NCI-H2081 treated with DMSO at 0.1 percent for 48 hours (cell line): Measurements from ENCODE around the gene LAMA3.

ENCODE experiments used
- DNase-seq: peaks from one replicate; lab custom pipeline; 2025; lab: John Stamatoyannopoulos, UW

The LAMA3 gene

GRCh38 chr18:23689031-23689615, at the start of gene LAMA3:
LAMA3 (plus strand) TSS chr18:23689453; CDS start chr18:23689684, 231 bp downstream.
- no peak for DNase-seq

- no peak for DNase-seq
Observed at GRCh38 chr18:23640052-23640451, 49.2 kb upstream of the LAMA3 start.

GRCh38 chr18:23641143-23641720, 48.0 kb upstream of the LAMA3 start:
- DNase-seq, result no peak

- no peak for DNase-seq
Observed at GRCh38 chr18:23641937-23642666, 47.2 kb upstream of the LAMA3 start.

DNA sequence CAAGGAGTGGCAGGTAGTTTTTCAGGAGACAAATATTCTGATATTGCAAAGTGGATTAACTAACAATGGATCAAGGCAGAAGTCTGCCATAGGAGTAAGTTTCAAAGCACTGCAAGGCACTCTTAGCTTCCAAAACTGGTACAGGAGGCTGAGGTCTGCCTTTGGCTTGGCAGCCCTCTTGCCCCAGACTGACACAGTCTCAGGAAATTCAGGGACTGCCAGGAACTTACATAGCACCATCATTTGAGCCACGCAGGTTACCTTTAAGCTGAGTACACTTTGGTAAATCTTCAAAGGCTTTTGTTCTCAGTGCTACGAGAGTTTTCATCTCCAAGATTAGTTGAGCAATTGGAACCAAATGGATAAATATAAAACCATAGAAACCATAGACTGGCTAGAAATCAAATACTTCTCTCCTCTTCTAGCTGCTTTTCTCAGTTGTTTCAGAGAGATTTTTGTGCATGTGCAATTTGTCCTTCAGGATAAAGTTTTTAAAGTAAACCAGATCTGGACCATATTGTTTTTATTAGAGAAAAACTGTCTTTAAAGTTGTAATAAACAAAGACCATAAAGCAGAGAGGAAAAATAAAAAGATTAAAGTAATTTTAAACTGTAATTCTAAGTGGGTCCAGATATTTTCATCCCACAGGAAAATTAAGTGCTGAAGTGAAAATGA, 45.3 kb upstream of the LAMA3 start:
- no peak for DNase-seq

GRCh38 chr18:23645568-23646175, 43.6 kb upstream of the LAMA3 start:
- no peak for DNase-seq

DNA sequence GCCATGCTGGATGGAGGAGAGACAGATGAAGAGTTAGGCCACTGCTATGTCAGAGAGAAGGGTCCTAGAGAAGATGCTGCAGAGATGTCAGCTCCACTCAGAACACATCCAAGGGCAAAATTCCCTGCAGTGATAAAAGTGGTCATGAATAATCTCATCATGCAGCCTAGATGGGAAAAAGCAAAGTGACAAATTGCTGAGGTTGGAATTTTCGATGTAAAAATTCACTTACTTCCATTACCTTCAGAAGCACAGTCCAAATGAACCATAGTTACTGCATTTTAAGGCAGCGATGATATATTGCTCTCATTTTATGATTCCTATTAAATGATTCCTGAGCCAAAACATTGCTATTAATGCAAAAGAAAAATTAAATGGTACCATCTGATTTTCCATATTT, 43.0 kb upstream of the LAMA3 start:
- no peak for DNase-seq

DNA sequence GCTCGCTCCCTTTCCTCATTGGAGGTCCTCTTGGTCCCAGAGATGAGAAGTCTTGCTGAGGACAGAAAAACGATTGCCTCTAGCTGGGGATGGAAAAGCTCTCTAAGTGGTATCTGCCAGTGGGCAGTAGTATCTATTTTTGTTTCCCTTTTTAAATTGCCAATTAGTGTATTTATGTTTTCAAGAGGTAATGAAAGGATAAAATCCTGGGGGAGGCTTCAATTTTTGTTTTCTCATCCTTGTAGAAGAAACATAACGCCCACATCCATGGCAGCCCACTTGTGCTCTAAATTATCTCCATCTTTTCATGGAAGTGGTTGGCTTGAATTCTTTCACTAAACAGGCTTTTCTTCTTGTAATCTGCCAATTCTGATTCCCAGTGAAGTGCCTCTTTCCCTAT, 40.8 kb upstream of the LAMA3 start:
- DNase-seq, result no peak

GRCh38 chr18:23648940-23649607, 40.2 kb upstream of the LAMA3 start:
- no peak for DNase-seq

DNA sequence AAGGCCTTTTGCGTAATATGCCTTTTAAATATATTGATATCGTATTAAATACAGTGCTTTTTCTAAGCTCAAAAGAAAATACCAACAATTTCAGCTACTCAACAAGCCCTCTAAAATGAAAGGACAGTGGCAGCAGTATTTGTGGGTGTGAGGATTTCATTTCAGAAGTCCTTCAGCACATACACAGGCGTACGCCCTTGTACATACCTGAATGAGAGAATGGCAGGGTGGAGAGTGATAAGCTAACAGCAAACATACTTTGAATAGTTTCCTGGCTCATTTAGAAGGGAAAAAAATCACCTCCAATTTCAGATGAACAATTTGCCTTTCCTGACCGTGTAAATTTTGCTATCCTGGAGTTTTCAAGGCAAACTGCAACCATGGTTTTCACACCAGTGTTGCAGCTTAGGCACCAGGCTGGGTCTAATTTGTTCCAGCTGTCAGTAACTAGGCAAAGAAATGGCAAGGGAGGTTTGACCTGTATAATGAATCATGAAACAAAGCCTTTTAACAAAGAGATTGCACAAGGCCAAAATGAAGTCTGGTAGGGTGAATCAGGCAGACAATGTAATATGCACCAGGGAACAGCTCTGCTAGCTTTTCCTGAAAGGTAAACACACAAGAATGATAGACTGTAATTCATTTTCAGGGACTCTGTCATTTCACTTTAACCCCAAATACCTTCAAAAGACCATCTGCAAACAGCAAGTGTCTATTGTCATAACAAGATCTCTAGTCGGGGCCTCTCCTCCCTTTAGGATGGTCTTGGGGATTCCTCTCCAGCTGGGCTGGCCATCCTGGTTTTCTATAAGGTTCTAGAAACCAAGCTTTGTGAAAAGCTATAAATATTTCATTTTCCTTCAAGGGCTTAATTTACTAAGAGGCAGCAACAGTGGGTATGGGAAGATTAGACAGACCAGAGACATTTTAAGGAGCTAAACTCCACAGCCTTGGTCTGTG, 38.0 kb upstream of the LAMA3 start:
- no peak for DNase-seq

DNA sequence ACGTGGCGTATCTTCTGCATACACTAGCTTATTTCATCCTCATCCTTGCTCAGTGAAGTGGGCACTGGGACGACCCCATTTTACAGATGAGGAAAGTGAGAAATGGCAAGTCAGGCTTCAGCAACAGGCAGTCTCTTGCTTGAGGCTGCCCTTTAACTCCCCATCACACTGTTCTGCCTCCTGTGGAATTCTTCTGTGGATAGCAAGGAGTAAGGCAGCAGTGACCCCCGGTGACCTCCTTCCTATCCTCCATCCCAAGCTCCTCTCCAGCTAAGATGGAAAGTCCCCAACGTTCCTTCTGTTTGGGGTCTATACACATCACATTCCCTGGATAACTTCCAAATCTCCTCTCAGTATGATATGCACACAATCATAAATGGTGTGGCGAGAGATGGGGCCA, 37.0 kb upstream of the LAMA3 start:
- no peak for DNase-seq

- DNase-seq, result no peak
Observed at GRCh38 chr18:23658285-23658684, 31.0 kb upstream of the LAMA3 start.

- no peak for DNase-seq
Observed at GRCh38 chr18:23661735-23662308, 27.4 kb upstream of the LAMA3 start.

DNA sequence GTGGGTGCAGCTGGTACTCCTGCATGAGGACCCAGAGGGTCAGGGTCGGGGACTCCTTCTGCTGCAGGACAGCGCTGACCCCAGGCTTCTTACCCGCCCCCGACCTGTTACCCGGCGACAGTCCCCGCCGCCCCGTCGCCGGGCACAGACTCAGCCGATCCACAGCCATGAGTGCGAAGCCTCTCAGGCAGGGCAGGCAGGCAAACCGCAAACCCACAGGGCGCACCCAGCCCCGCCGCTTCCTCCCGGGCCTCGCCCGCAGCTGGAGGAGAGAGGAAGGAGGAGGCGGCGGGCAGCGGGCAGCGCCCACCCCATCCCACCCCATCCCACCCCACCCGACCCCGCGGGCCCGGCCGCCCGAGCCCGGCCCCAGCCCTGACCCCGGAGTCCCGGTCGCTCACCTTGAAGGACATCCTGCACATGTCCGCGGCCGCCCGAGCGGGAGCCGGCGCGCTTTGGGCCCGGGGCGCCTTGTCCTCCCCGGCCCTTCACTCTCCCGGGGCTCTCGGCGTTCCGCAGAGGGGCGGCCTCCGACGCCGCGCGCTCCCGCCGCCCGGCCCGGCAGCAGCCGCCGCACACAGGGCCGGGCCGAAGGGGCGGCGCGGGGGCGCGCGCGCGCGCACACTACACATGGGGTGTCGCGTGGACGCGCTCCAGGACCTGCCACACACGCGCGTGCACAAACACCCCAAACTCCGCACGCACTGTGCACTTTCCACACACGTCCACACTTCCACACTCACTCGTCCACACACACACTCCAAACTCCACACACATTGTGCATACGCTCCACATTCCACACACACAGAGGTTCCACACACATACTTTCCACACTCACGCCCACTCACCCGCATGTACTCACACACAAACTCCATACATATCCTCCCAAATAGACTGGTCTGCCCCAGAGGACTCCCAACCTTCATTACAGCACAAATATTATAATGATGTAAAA, 26.7 kb upstream of the LAMA3 start, which contains the start of gene ANKRD29:
Gene ANKRD29 (minus strand): TSS at position 603 of the 955 bp plus-strand sequence. CDS start 181 bp downstream, at position 422.
- no peak for DNase-seq

GRCh38 chr18:23664674-23665073, 24.6 kb upstream of the LAMA3 start:
- DNase-seq, result no peak

- no peak for DNase-seq
Observed at GRCh38 chr18:23667114-23667513, 22.1 kb upstream of the LAMA3 start.

DNA sequence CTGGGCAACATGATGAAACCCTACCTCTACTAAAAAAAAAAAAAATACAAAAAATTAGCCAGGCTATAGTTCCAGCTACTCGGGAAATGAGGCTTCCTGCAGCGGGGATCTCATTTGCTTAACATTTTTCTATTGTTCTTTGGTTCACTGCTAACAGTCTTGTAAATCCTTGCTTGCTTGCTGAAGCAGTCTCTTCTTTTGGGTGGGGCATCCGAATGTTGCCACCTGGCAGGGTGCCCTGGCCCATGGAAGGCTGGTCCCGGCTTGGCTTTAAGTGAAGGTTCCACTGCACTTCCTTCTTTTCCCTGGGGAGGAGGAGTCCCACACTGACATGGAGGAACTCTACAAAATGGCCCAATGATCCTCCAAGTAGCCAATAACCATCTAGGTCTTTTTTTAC, 20.5 kb upstream of the LAMA3 start:
- DNase-seq, result no peak

- DNase-seq, result no peak
Observed at GRCh38 chr18:23669202-23669766, 20.0 kb upstream of the LAMA3 start.
